H1 (cell line): ENCODE results near the gene TSEN2. TPM values are rescaled to one million over a fixed set of nuclear protein-coding genes. Genes with fewer than 3 reads are reported as not detected.

ENCODE experiments used
- CTCF ChIA-PET: fragments of 300-600 bp; sonication (Branson Sonifier 250); formaldehyde crosslinking; loops from one replicate; lab custom pipeline; 2021; ENCODE audit not compliant: partially characterized antibody; lab: Charles Lee
- POLR2A ChIA-PET: fragments of 300-600 bp; sonication (Branson Sonifier 250); formaldehyde crosslinking; loops from one replicate; lab custom pipeline; 2021; ENCODE audit warnings: inconsistent platforms; ENCODE audit not compliant: partially characterized antibody; lab: Charles Lee
- DNase-seq, 2 experiments: peaks; one replicate each; pipeline versions ENCODE4 v3.0.0 to v3.0.0-alpha.2; 2010 to 2022; ENCODE audit warnings: low spot score in 2 of 2, low read depth in 1 of 2, mixed read lengths in 1 of 2
- FAIRE-seq: peaks from 2 replicates; lab custom pipeline; 2011; peaks lifted over from hg19 to GRCh38; lab: Jason Lieb, UNC
- H2AFZ ChIP-seq: 2 replicates; pipeline ENCODE4 v1.8.1; 2012; ENCODE audit warnings: low read length, inconsistent platforms
- H2AK5ac ChIP-seq: 2 replicates; pipeline ENCODE4 v1.6.1; 2013; ENCODE audit warnings: low read depth, low read length
- H2BK120ac ChIP-seq: replicated peaks from 2 replicates; pipeline ENCODE3; 2013; ENCODE audit warnings: low read depth, low read length, inconsistent platforms
- H2BK12ac ChIP-seq: 2 replicates; pipeline ENCODE4 v1.6.1; 2013; ENCODE audit warnings: low read depth, low read length
- H2BK15ac ChIP-seq: 2 replicates; pipeline ENCODE4 v1.6.1; 2013; ENCODE audit warnings: low read length
- H2BK20ac ChIP-seq: 2 replicates; pipeline ENCODE4 v1.6.1; 2013; ENCODE audit warnings: low read length
- H2BK5ac ChIP-seq: 2 replicates; pipeline ENCODE4 v1.6.1; 2013; ENCODE audit warnings: low read depth, low read length
- H3K14ac ChIP-seq: 2 replicates; pipeline ENCODE4 v1.6.1; 2013; ENCODE audit warnings: inconsistent platforms; ENCODE audit not compliant: insufficient read length
- H3K18ac ChIP-seq: 2 replicates; pipeline ENCODE4 v1.6.1; 2013; ENCODE audit warnings: low read length; ENCODE audit errors: extremely low read depth
- H3K23ac ChIP-seq: 2 replicates; pipeline ENCODE4 v1.6.1; 2013; ENCODE audit warnings: inconsistent platforms; ENCODE audit not compliant: insufficient read length
- H3K23me2 ChIP-seq: 2 replicates; pipeline ENCODE4 v1.6.1; 2013; ENCODE audit warnings: low read depth, low read length
- H3K27ac ChIP-seq: 2 replicates; pipeline ENCODE4 v1.6.1; 2011; ENCODE audit warnings: low read depth, low read length, inconsistent platforms
- H3K27me3 ChIP-seq, 4 experiments: replicated peaks in 1 of 4; 1 replicate in 1 of 4; 2 replicates in 3 of 4; pipeline versions ENCODE4 v1.6.1 to v1.8.1; 2011 to 2013; ENCODE audit warnings: low read length in 3 of 4, mild to moderate bottlenecking in 3 of 4, inconsistent platforms in 2 of 4, mixed read lengths in 2 of 4, moderate library complexity in 1 of 4; ENCODE audit not compliant: control insufficient read depth in 3 of 4, insufficient read depth in 3 of 4; ENCODE audit errors: extremely low read depth in 1 of 4
- H3K36me3 ChIP-seq, 4 experiments: 2 replicates each; pipeline versions ENCODE4 v1.6.1 to v1.8.1; 2011 to 2013; ENCODE audit warnings: mild to moderate bottlenecking in 4 of 4, low read length in 3 of 4, moderate library complexity in 2 of 4, control low read depth in 1 of 4, inconsistent platforms in 1 of 4; ENCODE audit not compliant: insufficient read depth in 4 of 4, control insufficient read depth in 2 of 4
- H3K4ac ChIP-seq: replicated peaks from 2 replicates; pipeline ENCODE3; 2013; ENCODE audit warnings: low read length, low read depth, mixed read lengths, inconsistent platforms; ENCODE audit not compliant: insufficient read length
- H3K4me1 ChIP-seq, 4 experiments: replicated peaks in 1 of 4; 1 replicate in 1 of 4; 2 replicates in 3 of 4; pipeline versions ENCODE4 v1.6.1 to v1.8.1; 2011 to 2013; ENCODE audit warnings: low read length in 3 of 4, inconsistent platforms in 2 of 4, mixed read lengths in 1 of 4; ENCODE audit not compliant: insufficient read depth in 4 of 4, control insufficient read depth in 3 of 4
- H3K4me2 ChIP-seq, 2 experiments: 2 replicates each; pipeline versions ENCODE4 v1.6.1 to v1.8.1; 2011 to 2013; ENCODE audit warnings: low read depth in 2 of 2, low read length in 2 of 2, control low read depth in 1 of 2, inconsistent platforms in 1 of 2, mild to moderate bottlenecking in 1 of 2; ENCODE audit not compliant: insufficient read depth in 1 of 2
- H3K4me3 ChIP-seq, 4 experiments: fragments of 200-600, 300-600 bp in 1 of 4; sonication (generic), shearing (Covaris generic), sonication (Bioruptor Twin) in 1 of 4; 2 replicates each; pipeline versions ENCODE4 v1.5.1 to v1.8.1; 2011 to 2016; ENCODE audit warnings: low read length in 4 of 4, low read depth in 3 of 4, control low read depth in 2 of 4, inconsistent platforms in 2 of 4, mild to moderate bottlenecking in 2 of 4, mixed read lengths in 1 of 4, moderate library complexity in 1 of 4; ENCODE audit not compliant: insufficient read depth in 2 of 4; ENCODE audit errors: extremely low read depth in 1 of 4
- H3K56ac ChIP-seq: replicated peaks from 2 replicates; pipeline ENCODE3; 2013; ENCODE audit warnings: low read depth, mild to moderate bottlenecking, mixed read lengths, low read length, inconsistent platforms; ENCODE audit not compliant: insufficient read length
- H3K79me1 ChIP-seq: 2 replicates; pipeline ENCODE4 v1.6.1; 2013; ENCODE audit warnings: low read depth, low read length, control low read depth
- H3K79me2 ChIP-seq, 2 experiments: 2 replicates each; pipeline versions ENCODE4 v1.6.1 to v1.8.1; 2012 to 2013; ENCODE audit warnings: low read length in 2 of 2, mild to moderate bottlenecking in 2 of 2, inconsistent platforms in 1 of 2; ENCODE audit not compliant: insufficient read depth in 2 of 2, control insufficient read depth in 1 of 2
- H3K9ac ChIP-seq, 4 experiments: replicated peaks in 1 of 4; 1 replicate in 1 of 4; 2 replicates in 3 of 4; pipeline versions ENCODE4 v1.6.1 to v1.8.1; 2011 to 2013; ENCODE audit warnings: low read depth in 3 of 4, low read length in 3 of 4, control low read depth in 2 of 4, mild to moderate bottlenecking in 2 of 4, moderate library complexity in 2 of 4, inconsistent platforms in 1 of 4; ENCODE audit errors: extremely low read depth in 1 of 4
- H3K9me3 ChIP-seq, 2 experiments: 2 replicates each; pipeline versions ENCODE4 v1.6.1 to v1.8.1; 2012 to 2013; ENCODE audit warnings: mild to moderate bottlenecking in 2 of 2, moderate library complexity in 2 of 2, control low read depth in 1 of 2, inconsistent platforms in 1 of 2, low read depth in 1 of 2, low read length in 1 of 2, mixed read lengths in 1 of 2; ENCODE audit not compliant: insufficient read depth in 2 of 2
- H4K20me1 ChIP-seq, 2 experiments: replicated peaks in 1 of 2; 2 replicates each; pipeline versions ENCODE3 to v1.8.1; 2011 to 2013; ENCODE audit warnings: inconsistent platforms in 2 of 2, low read length in 2 of 2, mild to moderate bottlenecking in 1 of 2; ENCODE audit not compliant: insufficient read depth in 2 of 2, control insufficient read depth in 1 of 2
- H4K5ac ChIP-seq: 2 replicates; pipeline ENCODE4 v1.6.1; 2013; ENCODE audit warnings: low read length, low read depth, mixed read lengths, inconsistent platforms; ENCODE audit not compliant: insufficient read length
- H4K8ac ChIP-seq: 2 replicates; pipeline ENCODE4 v1.8.0; 2013; ENCODE audit warnings: mild to moderate bottlenecking, moderate library complexity, low read length, inconsistent platforms; ENCODE audit not compliant: insufficient read depth; ENCODE audit errors: extremely low read depth
- H4K91ac ChIP-seq: replicated peaks from 2 replicates; pipeline ENCODE3; 2013; ENCODE audit warnings: low read length, mixed read lengths, inconsistent platforms; ENCODE audit not compliant: insufficient read length
- BCL11A ChIP-seq, 2 experiments: IDR thresholded peaks; one replicate each; pipeline ENCODE4 v1.6.1; 2011; ENCODE audit warnings: low read depth in 2 of 2, low read length in 2 of 2, mild to moderate bottlenecking in 2 of 2
- WGBS, 2 experiments: shearing (Covaris generic) in 1 of 2; methylation state at CpG; one replicate each; pipeline versions ENCODE4 v1.1.6 to v1.1.7; 2013 to 2015; ENCODE audit warnings: low lambda C conversion rate in 2 of 2, mixed read lengths in 2 of 2, inconsistent platforms in 1 of 2, low coverage in 1 of 2, missing lambda C conversion rate in 1 of 2; ENCODE audit not compliant: insufficient replicate concordance in 2 of 2, insufficient coverage in 1 of 2, insufficient read length in 1 of 2; ENCODE audit errors: extremely low coverage in 1 of 2, missing lambda C conversion rate in 1 of 2; 5-methylcytosine and 5-hydroxymethylcytosine counted together
- polyA plus RNA-seq, 7 experiments: library from polyadenylated mRNA; depleted of rRNA in 3 of 7; stranded (reverse) in 5 of 7; unstranded in 2 of 7; fragments of >200 nt in 5 of 7; fragments of 200-250 nt in 2 of 7; gene quantifications; 1 replicate in 5 of 7; 2 replicates in 1 of 7; 4 replicates in 1 of 7; pipeline versions ENCODE4 v1.2.1 to v1.2.3, GENCODE V29; 2011 to 2013; ENCODE audit warnings: missing spikeins in 2 of 7, mixed read lengths in 2 of 7
- total RNA-seq: library from RNA; stranded (reverse); fragmentation: NEBNext Ultra II Directional; extraction: Animal tissue kit (Norgen Biotek cat#: 25700); gene quantifications from 2 replicates; pipeline ENCODE4 v1.2.1, GENCODE V29; 2021

Gene TSEN2
- total and polyA plus RNA-seq, 2 of the 8 experiments (the other 6 are each of a cell fraction or from before 2014, with no cell fraction given): 16.1 to 22.4 TPM

DNA sequence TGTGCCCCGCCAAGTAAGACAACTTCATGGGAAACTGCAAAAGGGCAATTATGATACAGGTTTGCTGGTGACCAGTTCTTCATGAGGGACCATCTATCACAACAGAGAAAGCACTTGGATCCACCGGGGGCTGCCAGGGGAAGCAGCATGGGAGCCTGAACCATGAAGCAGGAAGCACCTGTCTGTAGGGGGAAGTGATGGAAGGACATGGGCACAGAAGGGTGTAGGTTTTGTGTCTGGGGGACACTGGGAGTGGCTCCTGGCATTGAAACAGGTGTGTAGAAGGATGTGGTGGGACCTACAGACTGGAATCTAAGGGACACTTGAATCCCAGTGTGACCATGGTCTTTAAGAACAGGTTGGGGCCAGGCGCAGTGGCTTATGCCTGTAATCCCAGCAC lies 95.2 kb downstream of the TSEN2 start:
- CTCF ChIA-PET: interaction anchor here (1.2 to 1.7 kb wide), 6 partner anchors 8 to 142 kb away, joined by 3 to 10 read pairs (median 4); no protein-coding TSS in a partner anchor
- no peak overlapping the region for H4K5ac ChIP-seq
- H3K36me3 ChIP-seq: peaks cover 23 to 77% (median 35%) of the 10 kb centered on the region in 4 experiments
- H2AFZ ChIP-seq: no peak overlapping the region
- no peak overlapping the region for H3K27ac ChIP-seq
- no peaks in the 10 kb centered on the region for H3K79me2 ChIP-seq
- H4K91ac ChIP-seq: no peak overlapping the region
- H3K23me2 ChIP-seq: no peaks in the 10 kb centered on the region; the same call in 1 of the 2 replicates
- no peak overlapping the region for H2BK120ac ChIP-seq
- H2BK15ac ChIP-seq: no peak overlapping the region
- no peaks in the 10 kb centered on the region for H3K4me1 ChIP-seq
- no peak overlapping the region for H3K18ac ChIP-seq
- POLR2A ChIA-PET: interaction anchor here (0.9 to 1.0 kb wide), 2 partner anchors 16 to 20 kb away, joined by 3 read pairs; no protein-coding TSS in a partner anchor
- H2BK5ac ChIP-seq: no peak overlapping the region
- peaks cover 2 to 6% of the 10 kb centered on the region in 2 experiments for H4K20me1 ChIP-seq
- no peak overlapping the region for H3K23ac ChIP-seq
- no peak overlapping the region for H3K56ac ChIP-seq
- H3K9me3 ChIP-seq: no peaks in the 10 kb centered on the region
- H3K27me3 ChIP-seq: no peaks in the 10 kb centered on the region
- H2AK5ac ChIP-seq: no peak overlapping the region
- H3K4me3 ChIP-seq: no peak overlapping the region
- WGBS, 2 experiments: 98% methylated on average over 3 of the region's 3 CpGs; no CpG with 5 or more reads in 1 of the 2 experiments
- FAIRE-seq (no peak), DNase-seq (no peak)
- no peak overlapping the region for H2BK20ac ChIP-seq
- H3K14ac ChIP-seq: no peak overlapping the region
- H3K9ac ChIP-seq: no peak overlapping the region
- no peak overlapping the region for H2BK12ac ChIP-seq
- no peaks in the 10 kb centered on the region for H3K79me1 ChIP-seq
- no peak overlapping the region for H3K4me2 ChIP-seq
- no peak overlapping the region for H4K8ac ChIP-seq
- H3K4ac ChIP-seq: no peak overlapping the region
- TF ChIP-seq BCL11A (IDR thresholded peaks at IDR 0.05; ENCODE audit: low read depth in 2 of 2, low read length in 2 of 2): no peak
